SKM-1 (cell line): ENCODE data around the gene ZNF318.

Experiments used
- DNase-seq: peaks from one replicate; lab custom pipeline; 2025; ENCODE audit not compliant: unreplicated experiment; lab: John Stamatoyannopoulos, UW

The ZNF318 gene

GRCh38 chr6:43286980-43287716 is 82.3 kb downstream of the ZNF318 start:
- DNase-seq = no peak

- DNase-seq = no peak
Measured at GRCh38 chr6:43286456-43286979, 82.9 kb downstream of the ZNF318 start.
